ENCODE results near the gene ARRDC2. TPM values are rescaled to one million over a fixed set of nuclear protein-coding genes. Genes with fewer than 3 reads are reported as not detected.
A peak's percentile ranks its signal among the peaks of the same experiment; 100 is the strongest.

ARRDC2 gene
- total and polyA plus RNA-seq, 4 donors: 19.4 to 62.2 (median 48.8) TPM

DNA sequence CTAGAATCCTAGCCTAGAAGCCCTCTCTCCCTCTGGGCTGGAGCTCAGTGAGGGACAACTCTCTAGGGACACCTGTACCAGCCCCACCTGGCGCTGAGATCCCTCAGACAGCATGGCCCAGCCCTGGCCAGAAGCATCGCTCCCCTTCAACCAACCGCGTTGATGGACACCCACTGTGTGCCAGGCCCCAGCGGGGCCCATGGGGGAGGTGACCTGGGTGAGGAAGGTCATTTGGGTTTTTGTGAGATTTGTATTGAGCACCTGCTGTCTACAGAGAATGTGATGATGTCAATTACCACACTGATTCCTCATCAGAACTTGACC, 9.2 kb upstream of the ARRDC2 start:
- Histone ChIP-seq H3K4me3 (no peak overlapping the region), H3K36me3 (ENCODE audit: control insufficient read depth in 4 of 4, insufficient read depth in 4 of 4, low read length in 4 of 4) (no peaks in the 10 kb centered on the region), H3K9ac (ENCODE audit: insufficient read depth in 1 of 2, low read length in 2 of 2) (no peak overlapping the region), H3K9me3 (ENCODE audit: control insufficient read depth in 4 of 4, insufficient read depth in 3 of 4, low read length in 3 of 4) (no peaks in the 10 kb centered on the region), H3K27me3 (ENCODE audit: control insufficient read depth in 3 of 3, insufficient read depth in 3 of 3, low read length in 2 of 3) (no peaks in the 10 kb centered on the region), H3K4me1 (ENCODE audit: control insufficient read depth in 5 of 5, insufficient read depth in 5 of 5, low read length in 5 of 5) (peaks cover 0 to 5% (median 0%) of the 10 kb centered on the region in 5 donors), H3K27ac (ENCODE audit: low read depth in 1 of 2, low read length in 1 of 2) (peak overlapping the region in 1 of 2 donors; percentile 25)
- WGBS, 2 donors: 91 to 92% methylated on average over 5 of the region's 5 CpGs
- ATAC-seq (ENCODE audit: insufficient read depth, low FRiP score) (no peak), DNase-seq (no peak)
- TF ChIP-seq, protein P1, sequence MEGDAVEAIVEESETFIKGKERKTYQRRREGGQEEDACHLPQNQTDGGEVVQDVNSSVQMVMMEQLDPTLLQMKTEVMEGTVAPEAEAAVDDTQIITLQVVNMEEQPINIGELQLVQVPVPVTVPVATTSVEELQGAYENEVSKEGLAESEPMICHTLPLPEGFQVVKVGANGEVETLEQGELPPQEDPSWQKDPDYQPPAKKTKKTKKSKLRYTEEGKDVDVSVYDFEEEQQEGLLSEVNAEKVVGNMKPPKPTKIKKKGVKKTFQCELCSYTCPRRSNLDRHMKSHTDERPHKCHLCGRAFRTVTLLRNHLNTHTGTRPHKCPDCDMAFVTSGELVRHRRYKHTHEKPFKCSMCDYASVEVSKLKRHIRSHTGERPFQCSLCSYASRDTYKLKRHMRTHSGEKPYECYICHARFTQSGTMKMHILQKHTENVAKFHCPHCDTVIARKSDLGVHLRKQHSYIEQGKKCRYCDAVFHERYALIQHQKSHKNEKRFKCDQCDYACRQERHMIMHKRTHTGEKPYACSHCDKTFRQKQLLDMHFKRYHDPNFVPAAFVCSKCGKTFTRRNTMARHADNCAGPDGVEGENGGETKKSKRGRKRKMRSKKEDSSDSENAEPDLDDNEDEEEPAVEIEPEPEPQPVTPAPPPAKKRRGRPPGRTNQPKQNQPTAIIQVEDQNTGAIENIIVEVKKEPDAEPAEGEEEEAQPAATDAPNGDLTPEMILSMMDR (IDR thresholded peaks at IDR 0.05; ENCODE audit: control extremely low read depth, extremely low read depth): no peak

- no peak overlapping the region for H3K4me3 ChIP-seq
- H3K36me3 ChIP-seq (ENCODE audit: control insufficient read depth in 4 of 4, insufficient read depth in 4 of 4, low read length in 4 of 4): no peaks in the 10 kb centered on the region
- H3K27ac ChIP-seq (ENCODE audit: low read depth in 1 of 2, low read length in 1 of 2): peak overlapping the region in 1 of 2 donors; percentile 89
- DNase-seq (peak in 1 of 3 donors; percentile 28), ATAC-seq (ENCODE audit: insufficient read depth, low FRiP score) (no peak)
- H3K9ac ChIP-seq (ENCODE audit: insufficient read depth in 1 of 2, low read length in 2 of 2): no peak overlapping the region
- WGBS, 2 donors: 82 to 86% methylated on average over 21 of the region's 21 CpGs
- no peaks in the 10 kb centered on the region for H3K9me3 ChIP-seq (ENCODE audit: control insufficient read depth in 4 of 4, insufficient read depth in 3 of 4, low read length in 3 of 4)
- TF ChIP-seq, protein P1 (IDR thresholded peaks at IDR 0.05; ENCODE audit: control extremely low read depth, extremely low read depth): no peak
- peaks cover 0 to 5% (median 0%) of the 10 kb centered on the region in 5 donors for H3K4me1 ChIP-seq (ENCODE audit: control insufficient read depth in 5 of 5, insufficient read depth in 5 of 5, low read length in 5 of 5)
- no peaks in the 10 kb centered on the region for H3K27me3 ChIP-seq (ENCODE audit: control insufficient read depth in 3 of 3, insufficient read depth in 3 of 3, low read length in 2 of 3)
These were observed 8.1 kb upstream of the ARRDC2 start for GRCh38 chr19:17999684-18000479.

GRCh38 chr19:18000480-18000914, 7.5 kb upstream of the ARRDC2 start:
- Histone ChIP-seq H3K27me3 (ENCODE audit: control insufficient read depth in 3 of 3, insufficient read depth in 3 of 3, low read length in 2 of 3) (no peaks in the 10 kb centered on the region), H3K4me3 (no peak overlapping the region), H3K27ac (ENCODE audit: low read depth in 1 of 2, low read length in 1 of 2) (peak overlapping the region in 1 of 2 donors; percentile 89), H3K36me3 (ENCODE audit: control insufficient read depth in 4 of 4, insufficient read depth in 4 of 4, low read length in 4 of 4) (no peaks in the 10 kb centered on the region), H3K9ac (ENCODE audit: insufficient read depth in 1 of 2, low read length in 2 of 2) (no peak overlapping the region), H3K9me3 (ENCODE audit: control insufficient read depth in 4 of 4, insufficient read depth in 3 of 4, low read length in 3 of 4) (no peaks in the 10 kb centered on the region), H3K4me1 (ENCODE audit: control insufficient read depth in 5 of 5, insufficient read depth in 5 of 5, low read length in 5 of 5) (peaks cover 0 to 5% (median 0%) of the 10 kb centered on the region in 5 donors)
- WGBS, 2 donors: 15 to 31% methylated on average over 12 to 17 of the region's 17 CpGs
- ATAC-seq (ENCODE audit: insufficient read depth, low FRiP score): no peak
- DNase-seq: no peak
- TF ChIP-seq, protein P1 (IDR thresholded peaks at IDR 0.05; ENCODE audit: control extremely low read depth, extremely low read depth): no peak
